ENCODE results near the gene PTGDS. TPM values are rescaled to one million over a fixed set of nuclear protein-coding genes. Genes with fewer than 3 reads are reported as not detected.

PTGDS gene
- total RNA-seq, 1 donor from 2014 or later: 4.2 TPM

DNA sequence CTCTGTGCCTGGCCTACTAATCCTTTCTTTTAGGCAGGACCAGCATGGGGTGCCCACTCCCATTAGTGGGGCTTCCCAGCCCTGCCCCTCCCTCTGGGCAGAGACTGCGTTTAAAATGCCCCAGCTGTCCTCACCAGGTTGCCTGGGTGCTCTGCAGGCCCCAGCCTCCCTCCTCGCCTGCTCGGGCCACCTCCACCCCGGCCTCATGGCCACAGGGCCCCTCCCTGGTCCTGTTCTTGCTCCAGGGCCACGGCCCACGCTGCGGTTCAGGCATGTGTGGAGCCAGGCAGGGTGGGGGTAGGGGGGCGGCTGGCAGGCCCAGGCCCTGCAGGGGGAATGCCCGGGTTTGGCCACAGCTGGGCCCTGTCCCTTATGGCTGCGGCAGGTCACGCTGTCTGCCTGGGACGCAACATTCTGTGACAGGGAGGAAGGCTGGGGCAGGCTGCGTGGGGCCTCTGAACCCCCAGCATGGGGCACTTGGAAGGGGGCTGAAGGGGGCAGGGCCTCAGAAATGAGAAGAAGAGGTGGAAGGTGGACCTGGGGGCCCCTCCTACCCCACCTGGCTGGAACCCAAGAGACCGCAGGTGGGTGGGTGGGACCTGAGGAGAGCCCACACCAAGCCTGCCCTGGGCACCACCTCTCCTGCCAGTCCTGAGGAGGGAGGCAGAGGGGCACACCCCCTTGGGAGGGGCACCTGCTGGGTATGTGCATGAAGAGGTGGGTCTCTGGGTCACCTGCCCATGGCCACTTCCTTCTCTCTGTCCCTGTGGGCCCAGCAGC is 25.6 kb upstream of the PTGDS start, which contains the start of gene LCN12:
Gene LCN12 (plus strand): TSS at position 733 of the 780 bp plus-strand sequence. CDS start 55 bp downstream, outside the sequence.
- Histone ChIP-seq H3K27ac (ENCODE audit: low read depth, low read length) (no peak within 1 kb of the TSS), H3K4me1 (ENCODE audit: control insufficient read depth in 3 of 3, insufficient read depth in 3 of 3, low read length in 3 of 3) (peaks cover 15 to 29% (median 25%) of the 10 kb centered on the region in 3 donors), H3K9me3 (ENCODE audit: control insufficient read depth in 3 of 3, low read length in 3 of 3) (no peaks in the 10 kb centered on the region), H3K36me3 (ENCODE audit: control insufficient read depth in 3 of 3, insufficient read depth in 3 of 3, low read length in 3 of 3) (no peaks in the 10 kb centered on the region), H3K4me3 (ENCODE audit: low read length in 3 of 3) (no peak within 1 kb of the TSS), H3K9ac (ENCODE audit: low read depth in 1 of 3, low read length in 3 of 3) (no peak within 1 kb of the TSS), H3K27me3 (ENCODE audit: control insufficient read depth in 3 of 3, insufficient read depth in 3 of 3, low read length in 3 of 3) (no peaks in the 10 kb centered on the region)

DNA sequence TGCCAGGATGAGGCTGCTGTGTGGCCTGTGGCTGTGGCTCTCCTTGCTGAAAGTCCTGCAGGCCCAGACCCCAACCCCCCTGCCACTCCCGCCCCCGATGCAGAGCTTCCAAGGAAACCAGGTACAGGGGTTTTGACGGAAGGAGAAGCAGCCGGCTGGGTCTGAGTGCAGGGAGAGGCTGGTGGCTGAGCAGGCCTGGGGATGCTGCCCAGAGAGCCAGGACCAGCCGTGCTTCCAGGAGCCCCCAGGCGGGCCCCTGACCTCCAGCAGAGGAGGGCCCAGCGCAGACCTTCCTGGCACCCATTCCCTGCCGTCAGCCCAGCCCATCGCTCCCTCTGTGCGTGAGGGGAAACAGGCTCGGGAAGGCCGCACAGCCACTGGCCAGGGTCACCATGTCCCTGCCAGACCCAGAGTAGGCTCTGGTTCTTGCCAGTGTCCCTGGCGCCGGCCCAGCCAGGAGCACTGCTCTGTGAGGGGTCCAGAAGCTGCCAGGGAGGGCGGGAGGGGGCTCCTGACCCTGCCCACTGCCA is 24.9 kb upstream of the PTGDS start:
- H3K27ac ChIP-seq (ENCODE audit: low read depth, low read length): no peak overlapping the region
- H3K27me3 ChIP-seq (ENCODE audit: control insufficient read depth in 3 of 3, insufficient read depth in 3 of 3, low read length in 3 of 3): no peaks in the 10 kb centered on the region
- peaks cover 13 to 22% (median 18%) of the 10 kb centered on the region in 3 donors for H3K4me1 ChIP-seq (ENCODE audit: control insufficient read depth in 3 of 3, insufficient read depth in 3 of 3, low read length in 3 of 3)
- H3K9ac ChIP-seq (ENCODE audit: low read depth in 1 of 3, low read length in 3 of 3): no peak overlapping the region
- H3K4me3 ChIP-seq (ENCODE audit: low read length in 3 of 3): no peak overlapping the region
- H3K36me3 ChIP-seq (ENCODE audit: control insufficient read depth in 3 of 3, insufficient read depth in 3 of 3, low read length in 3 of 3): no peaks in the 10 kb centered on the region
- no peaks in the 10 kb centered on the region for H3K9me3 ChIP-seq (ENCODE audit: control insufficient read depth in 3 of 3, low read length in 3 of 3)

DNA sequence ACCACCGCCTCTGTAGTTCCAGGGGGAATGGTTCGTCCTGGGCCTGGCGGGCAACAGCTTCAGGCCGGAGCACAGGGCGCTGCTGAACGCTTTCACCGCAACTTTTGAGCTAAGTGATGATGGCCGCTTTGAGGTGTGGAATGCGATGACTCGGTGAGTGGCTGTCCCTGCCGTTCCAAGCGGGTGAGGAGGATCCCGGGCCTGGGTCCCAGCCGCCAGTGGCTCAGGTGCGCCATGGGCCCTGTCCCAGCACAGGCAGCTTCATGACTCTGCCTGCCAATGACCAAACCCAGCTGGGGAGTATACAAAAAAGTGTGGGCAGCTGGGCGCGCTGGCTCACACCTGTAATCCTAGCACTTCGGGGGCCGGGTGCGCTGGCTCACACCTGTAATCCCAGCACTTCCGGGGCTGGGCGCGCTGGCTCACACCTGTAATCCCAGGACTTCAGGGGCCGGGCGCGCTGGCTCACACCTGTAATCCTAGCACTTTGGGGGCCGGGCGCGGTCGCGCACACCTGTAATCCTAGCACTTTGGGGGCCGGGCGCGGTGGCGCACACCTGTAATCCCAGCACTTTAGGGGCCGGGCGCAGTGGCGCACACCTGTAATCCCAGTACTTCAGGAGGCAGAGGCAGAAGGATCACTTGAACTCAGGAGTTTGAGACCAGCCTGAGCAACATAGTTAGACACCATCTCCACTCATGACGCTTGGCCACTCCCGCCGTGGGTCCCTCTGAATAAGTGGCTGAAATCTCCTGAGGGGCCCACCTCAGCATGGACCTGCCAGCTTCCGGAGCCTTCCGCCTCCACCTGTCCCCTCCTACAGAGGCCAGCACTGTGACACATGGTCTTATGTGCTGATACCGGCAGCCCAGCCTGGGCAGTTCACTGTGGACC is 24.2 kb upstream of the PTGDS start:
- H3K27ac ChIP-seq (ENCODE audit: low read depth, low read length): no peak overlapping the region
- no peak overlapping the region for H3K4me3 ChIP-seq (ENCODE audit: low read length in 3 of 3)
- H3K4me1 ChIP-seq (ENCODE audit: control insufficient read depth in 3 of 3, insufficient read depth in 3 of 3, low read length in 3 of 3): peaks cover 6 to 15% (median 11%) of the 10 kb centered on the region in 3 donors
- no peaks in the 10 kb centered on the region for H3K36me3 ChIP-seq (ENCODE audit: control insufficient read depth in 3 of 3, insufficient read depth in 3 of 3, low read length in 3 of 3)
- no peaks in the 10 kb centered on the region for H3K9me3 ChIP-seq (ENCODE audit: control insufficient read depth in 3 of 3, low read length in 3 of 3)
- no peaks in the 10 kb centered on the region for H3K27me3 ChIP-seq (ENCODE audit: control insufficient read depth in 3 of 3, insufficient read depth in 3 of 3, low read length in 3 of 3)
- no peak overlapping the region for H3K9ac ChIP-seq (ENCODE audit: low read depth in 1 of 3, low read length in 3 of 3)

DNA sequence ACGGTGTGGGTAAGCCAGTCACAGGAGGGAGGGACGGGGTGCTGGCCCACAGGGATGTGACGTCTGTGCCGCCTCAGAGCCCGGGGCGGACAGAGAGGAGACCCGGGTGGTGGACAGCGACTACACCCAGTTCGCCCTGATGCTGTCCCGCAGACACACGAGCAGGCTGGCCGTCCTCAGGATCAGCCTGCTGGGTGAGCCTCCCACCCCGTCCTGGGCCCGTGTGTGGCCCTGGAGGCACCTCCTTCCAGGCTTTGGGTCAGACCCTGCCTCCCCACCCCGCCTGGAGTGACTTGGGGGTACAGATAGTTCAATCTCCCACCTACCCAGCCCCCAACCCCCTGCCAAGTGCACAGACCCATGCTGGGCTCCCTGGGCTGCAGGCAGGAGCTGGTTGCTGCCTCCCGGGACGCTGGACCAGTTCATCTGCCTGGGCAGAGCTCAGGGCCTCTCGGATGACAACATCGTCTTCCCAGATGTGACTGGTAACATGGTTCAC is 23.5 kb upstream of the PTGDS start:
- Histone ChIP-seq H3K9me3 (ENCODE audit: control insufficient read depth in 3 of 3, low read length in 3 of 3) (no peaks in the 10 kb centered on the region), H3K27ac (ENCODE audit: low read depth, low read length) (no peak overlapping the region), H3K4me3 (ENCODE audit: low read length in 3 of 3) (no peak overlapping the region), H3K27me3 (ENCODE audit: control insufficient read depth in 3 of 3, insufficient read depth in 3 of 3, low read length in 3 of 3) (peaks cover 0 to 5% (median 0%) of the 10 kb centered on the region in 3 donors), H3K4me1 (ENCODE audit: control insufficient read depth in 3 of 3, insufficient read depth in 3 of 3, low read length in 3 of 3) (peaks cover 4 to 12% (median 10%) of the 10 kb centered on the region in 3 donors), H3K9ac (ENCODE audit: low read depth in 1 of 3, low read length in 3 of 3) (no peak overlapping the region), H3K36me3 (ENCODE audit: control insufficient read depth in 3 of 3, insufficient read depth in 3 of 3, low read length in 3 of 3) (no peaks in the 10 kb centered on the region)

DNA sequence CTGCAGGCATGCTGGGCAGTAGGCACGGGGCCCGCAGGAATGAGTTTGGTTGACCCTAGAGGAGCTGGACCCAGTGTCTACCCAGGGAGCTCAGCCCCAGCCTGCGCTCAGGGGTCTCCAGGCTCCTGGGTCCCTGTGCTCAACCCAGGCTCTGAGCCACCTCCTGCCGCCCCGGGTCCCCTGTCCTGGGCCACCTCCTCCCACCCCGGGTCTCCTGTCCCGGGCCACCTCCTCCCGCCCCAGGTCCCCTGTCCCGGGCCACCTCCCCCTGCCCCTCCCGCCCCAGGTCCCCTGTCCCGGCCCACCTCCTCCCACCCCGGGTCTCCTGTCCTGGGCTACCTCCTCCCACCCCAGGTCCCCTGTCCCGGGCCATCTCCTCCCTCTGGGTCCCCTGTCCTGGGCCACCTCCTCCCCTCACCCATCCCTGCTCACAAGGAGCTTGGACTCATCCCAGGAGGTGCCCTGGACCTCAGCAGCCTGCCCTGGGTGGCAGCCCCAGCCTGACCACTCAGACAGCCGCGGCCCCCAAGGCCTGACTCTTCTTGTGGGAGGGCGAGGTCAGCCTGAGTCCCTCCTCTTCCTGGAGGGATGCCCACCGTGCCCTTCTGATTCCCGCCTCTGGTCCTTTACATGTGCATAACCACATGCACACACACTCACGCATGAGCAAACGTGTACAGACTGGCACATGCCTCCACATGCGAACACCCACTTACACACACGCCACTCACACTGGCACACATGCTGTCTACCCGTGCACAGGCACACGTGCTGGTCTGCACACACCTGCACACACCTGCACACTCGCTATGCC is 22.8 kb upstream of the PTGDS start:
- H3K27ac ChIP-seq (ENCODE audit: low read depth, low read length): no peak overlapping the region
- no peaks in the 10 kb centered on the region for H3K9me3 ChIP-seq (ENCODE audit: control insufficient read depth in 3 of 3, low read length in 3 of 3)
- H3K9ac ChIP-seq (ENCODE audit: low read depth in 1 of 3, low read length in 3 of 3): no peak overlapping the region
- peaks cover 0 to 9% (median 0%) of the 10 kb centered on the region in 3 donors for H3K27me3 ChIP-seq (ENCODE audit: control insufficient read depth in 3 of 3, insufficient read depth in 3 of 3, low read length in 3 of 3)
- no peaks in the 10 kb centered on the region for H3K36me3 ChIP-seq (ENCODE audit: control insufficient read depth in 3 of 3, insufficient read depth in 3 of 3, low read length in 3 of 3)
- H3K4me1 ChIP-seq (ENCODE audit: control insufficient read depth in 3 of 3, insufficient read depth in 3 of 3, low read length in 3 of 3): peaks cover 4 to 11% (median 10%) of the 10 kb centered on the region in 3 donors
- H3K4me3 ChIP-seq (ENCODE audit: low read length in 3 of 3): no peak overlapping the region

DNA sequence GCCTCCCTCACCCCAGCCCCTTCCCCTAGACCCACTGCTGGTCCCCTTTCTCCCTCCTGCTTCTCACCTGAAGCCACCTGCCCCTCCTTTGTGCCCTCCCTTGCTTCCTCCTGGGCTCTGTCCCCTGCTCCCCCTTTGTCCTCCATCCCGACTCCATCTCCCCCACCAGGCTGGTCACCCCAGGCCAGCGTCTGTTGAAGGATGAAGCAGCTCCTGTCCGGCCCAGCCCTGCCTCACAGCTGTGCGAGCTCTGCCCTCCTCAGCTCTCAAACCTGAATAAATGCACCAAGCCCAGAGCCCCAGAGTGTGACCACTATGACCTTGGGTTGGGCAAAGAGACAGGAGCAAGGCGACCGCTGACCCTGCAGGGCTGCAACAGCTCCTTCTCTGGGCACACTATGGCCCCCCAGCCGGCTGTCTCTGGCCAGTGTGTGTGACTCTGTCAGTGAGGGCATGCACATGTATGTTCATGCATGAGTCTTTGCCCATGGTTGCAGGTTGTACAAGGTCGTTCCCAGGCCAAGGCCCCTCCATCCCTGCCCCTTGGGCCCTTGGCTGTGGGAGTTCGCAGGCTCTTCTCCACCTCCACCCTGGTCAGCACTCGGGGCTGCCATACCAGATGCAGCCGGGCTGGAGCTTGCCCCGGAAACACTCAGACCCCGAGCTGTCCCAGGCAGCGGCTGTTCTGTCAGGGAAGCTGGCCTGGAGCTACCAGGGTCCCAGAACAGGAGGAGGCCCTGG is 21.9 kb upstream of the PTGDS start:
- Histone ChIP-seq H3K27me3 (ENCODE audit: control insufficient read depth in 3 of 3, insufficient read depth in 3 of 3, low read length in 3 of 3) (peaks cover 0 to 12% (median 0%) of the 10 kb centered on the region in 3 donors), H3K9ac (ENCODE audit: low read depth in 1 of 3, low read length in 3 of 3) (no peak overlapping the region), H3K27ac (ENCODE audit: low read depth, low read length) (no peak overlapping the region), H3K36me3 (ENCODE audit: control insufficient read depth in 3 of 3, insufficient read depth in 3 of 3, low read length in 3 of 3) (no peaks in the 10 kb centered on the region), H3K9me3 (ENCODE audit: control insufficient read depth in 3 of 3, low read length in 3 of 3) (no peaks in the 10 kb centered on the region), H3K4me1 (ENCODE audit: control insufficient read depth in 3 of 3, insufficient read depth in 3 of 3, low read length in 3 of 3) (peaks cover 2 to 6% (median 4%) of the 10 kb centered on the region in 3 donors), H3K4me3 (ENCODE audit: low read length in 3 of 3) (no peak overlapping the region)

DNA sequence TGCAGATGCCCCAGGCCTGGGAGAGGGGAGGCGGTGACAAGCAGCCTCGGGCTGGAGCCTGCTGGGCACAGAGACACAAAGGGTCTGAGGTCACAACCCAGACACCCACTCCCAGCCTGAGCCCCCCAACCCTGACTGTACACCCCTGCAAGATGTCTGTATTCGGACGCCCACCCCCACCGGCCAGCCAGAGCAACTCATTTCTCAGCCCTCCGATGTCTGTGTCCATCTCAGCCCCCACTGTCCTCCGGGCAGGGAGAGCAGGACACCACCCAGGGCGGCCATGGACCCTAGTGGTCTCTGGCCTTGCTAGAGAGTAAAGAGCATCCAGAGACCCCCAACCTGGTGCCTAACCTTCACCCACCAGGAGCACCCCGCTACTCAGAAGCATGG is 21.4 kb upstream of the PTGDS start:
- H3K27me3 ChIP-seq (ENCODE audit: control insufficient read depth in 3 of 3, insufficient read depth in 3 of 3, low read length in 3 of 3): peaks cover 0 to 12% (median 0%) of the 10 kb centered on the region in 3 donors
- H3K9ac ChIP-seq (ENCODE audit: low read depth in 1 of 3, low read length in 3 of 3): no peak overlapping the region
- H3K4me1 ChIP-seq (ENCODE audit: control insufficient read depth in 3 of 3, insufficient read depth in 3 of 3, low read length in 3 of 3): peaks cover 0 to 2% (median under 1%) of the 10 kb centered on the region in 3 donors
- no peak overlapping the region for H3K27ac ChIP-seq (ENCODE audit: low read depth, low read length)
- no peaks in the 10 kb centered on the region for H3K9me3 ChIP-seq (ENCODE audit: control insufficient read depth in 3 of 3, low read length in 3 of 3)
- H3K36me3 ChIP-seq (ENCODE audit: control insufficient read depth in 3 of 3, insufficient read depth in 3 of 3, low read length in 3 of 3): no peaks in the 10 kb centered on the region
- no peak overlapping the region for H3K4me3 ChIP-seq (ENCODE audit: low read length in 3 of 3)

DNA sequence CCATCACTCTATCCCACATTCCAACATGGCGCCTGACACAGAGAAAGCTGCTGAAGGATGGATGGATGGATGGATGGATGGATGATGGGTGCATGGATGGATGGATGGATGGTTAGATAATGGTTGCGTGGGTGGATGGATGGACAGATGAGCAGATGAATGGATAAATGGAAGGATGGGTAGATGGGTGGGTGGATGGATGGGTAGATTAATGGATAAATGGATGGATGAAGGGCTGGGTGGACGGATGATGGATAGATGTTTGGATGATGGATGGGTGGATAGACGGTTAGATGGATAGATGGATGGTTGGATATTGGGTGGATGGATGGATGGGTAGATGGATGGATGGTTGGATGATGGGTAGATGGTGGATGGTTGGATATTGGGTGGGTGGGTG is 20.7 kb upstream of the PTGDS start:
- Histone ChIP-seq H3K9me3 (ENCODE audit: control insufficient read depth in 3 of 3, low read length in 3 of 3) (no peaks in the 10 kb centered on the region), H3K27me3 (ENCODE audit: control insufficient read depth in 3 of 3, insufficient read depth in 3 of 3, low read length in 3 of 3) (peaks cover 0 to 12% (median 0%) of the 10 kb centered on the region in 3 donors), H3K9ac (ENCODE audit: low read depth in 1 of 3, low read length in 3 of 3) (no peak overlapping the region), H3K27ac (ENCODE audit: low read depth, low read length) (no peak overlapping the region), H3K4me1 (ENCODE audit: control insufficient read depth in 3 of 3, insufficient read depth in 3 of 3, low read length in 3 of 3) (peaks cover 0 to 3% (median 3%) of the 10 kb centered on the region in 3 donors), H3K4me3 (ENCODE audit: low read length in 3 of 3) (no peak overlapping the region), H3K36me3 (ENCODE audit: control insufficient read depth in 3 of 3, insufficient read depth in 3 of 3, low read length in 3 of 3) (no peaks in the 10 kb centered on the region)

DNA sequence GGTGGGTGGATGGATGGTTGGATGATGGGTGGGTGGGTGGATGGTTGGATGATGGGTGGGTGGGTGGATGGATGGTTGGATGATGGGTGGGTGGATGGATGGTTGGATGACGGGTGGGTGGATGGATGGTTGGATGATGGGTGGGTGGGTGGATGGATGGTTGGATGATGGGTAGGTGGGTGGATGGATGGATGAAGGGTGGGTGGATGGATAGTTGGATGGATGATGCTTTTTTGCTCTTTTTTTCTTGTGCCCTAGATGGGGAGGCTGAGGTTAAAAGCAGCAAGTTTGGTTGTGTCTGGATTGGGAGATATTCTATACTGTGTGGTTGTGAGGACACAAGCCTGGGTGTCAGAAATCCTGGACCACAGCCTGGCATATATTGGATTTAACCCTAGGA is 19.8 kb upstream of the PTGDS start:
- Histone ChIP-seq H3K36me3 (ENCODE audit: control insufficient read depth in 3 of 3, insufficient read depth in 3 of 3, low read length in 3 of 3) (no peaks in the 10 kb centered on the region), H3K9ac (ENCODE audit: low read depth in 1 of 3, low read length in 3 of 3) (no peak overlapping the region), H3K27me3 (ENCODE audit: control insufficient read depth in 3 of 3, insufficient read depth in 3 of 3, low read length in 3 of 3) (peaks cover 0 to 12% (median 0%) of the 10 kb centered on the region in 3 donors), H3K9me3 (ENCODE audit: control insufficient read depth in 3 of 3, low read length in 3 of 3) (no peaks in the 10 kb centered on the region), H3K4me3 (ENCODE audit: low read length in 3 of 3) (no peak overlapping the region), H3K4me1 (ENCODE audit: control insufficient read depth in 3 of 3, insufficient read depth in 3 of 3, low read length in 3 of 3) (peaks cover 0 to 7% (median 3%) of the 10 kb centered on the region in 3 donors), H3K27ac (ENCODE audit: low read depth, low read length) (no peak overlapping the region)

Data from skeletal muscle tissue (tissue), 4 donors.